Measurements from ENCODE around the gene C6orf89. TPM values are rescaled to one million over a fixed set of nuclear protein-coding genes. Genes with fewer than 3 reads are reported as not detected.

C6orf89 gene
- total and polyA plus RNA-seq, 2 of the 8 experiments (the other 6 are each of a cell fraction or from before 2014, with no cell fraction given) = 4.6 to 12.3 TPM

GRCh38 chr6:36930483-36930882 is 44.7 kb downstream of the C6orf89 start:
- Histone ChIP-seq H3K79me1 (ENCODE audit: low read depth, low read length) (no peaks in the 10 kb centered on the region), H2BK5ac (ENCODE audit: low read depth, low read length) (no peak overlapping the region), H4K91ac (replicated peaks; ENCODE audit: insufficient read length, low read length) (no peak overlapping the region), H3K36me3 (ENCODE audit: control insufficient read depth in 2 of 4, insufficient read depth in 4 of 4, low read length in 3 of 4) (no peaks in the 10 kb centered on the region), H3K23me2 (ENCODE audit: low read depth, low read length) (no peaks in the 10 kb centered on the region), H4K5ac (ENCODE audit: insufficient read length, low read depth, low read length) (no peak overlapping the region), H3K27ac (ENCODE audit: low read depth, low read length) (no peak overlapping the region), H2AK5ac (ENCODE audit: low read depth, low read length) (0 out of 2 replicates have a peak overlapping the region, but pooled peaks have one; percentile 2), H2BK120ac (replicated peaks; ENCODE audit: low read depth, low read length) (no peak overlapping the region), H3K14ac (ENCODE audit: insufficient read length) (no peak overlapping the region), H2BK12ac (ENCODE audit: low read depth, low read length) (no peak overlapping the region), H3K9ac (replicated peaks in 1 of 4; ENCODE audit: extremely low read depth in 1 of 4, low read depth in 3 of 4, low read length in 3 of 4) (no peak overlapping the region), H2BK20ac (ENCODE audit: low read length) (no peak overlapping the region), H4K20me1 (replicated peaks in 1 of 2; ENCODE audit: control insufficient read depth in 1 of 2, insufficient read depth in 2 of 2, low read length in 2 of 2) (peaks cover 0 to 2% of the 10 kb centered on the region in 2 experiments), H3K4me2 (ENCODE audit: insufficient read depth in 1 of 2, low read depth in 2 of 2, low read length in 2 of 2) (no peak overlapping the region), H3K56ac (replicated peaks; ENCODE audit: insufficient read length, low read depth, low read length) (no peak overlapping the region), H3K23ac (ENCODE audit: insufficient read length) (no peak overlapping the region), H3K9me3 (ENCODE audit: insufficient read depth in 2 of 2, low read depth in 1 of 2, low read length in 1 of 2) (no peaks in the 10 kb centered on the region), H2AFZ (ENCODE audit: low read length) (no peak overlapping the region), H3K27me3 (replicated peaks in 1 of 4; ENCODE audit: control insufficient read depth in 3 of 4, extremely low read depth in 1 of 4, insufficient read depth in 3 of 4, low read length in 3 of 4) (no peaks in the 10 kb centered on the region), H3K79me2 (ENCODE audit: control insufficient read depth in 1 of 2, insufficient read depth in 2 of 2, low read length in 2 of 2) (no peaks in the 10 kb centered on the region), H4K8ac (ENCODE audit: extremely low read depth, insufficient read depth, low read length) (no peak overlapping the region), H3K4me1 (replicated peaks in 1 of 4; ENCODE audit: control insufficient read depth in 3 of 4, insufficient read depth in 4 of 4, low read length in 3 of 4) (no peaks in the 10 kb centered on the region), H3K4me3 (ENCODE audit: extremely low read depth in 1 of 4, insufficient read depth in 2 of 4, low read depth in 3 of 4, low read length in 4 of 4) (no peak overlapping the region), H2BK15ac (ENCODE audit: low read length) (no peak overlapping the region), H3K18ac (ENCODE audit: extremely low read depth, low read length) (no peak overlapping the region), H3K4ac (replicated peaks; ENCODE audit: insufficient read length, low read depth, low read length) (no peak overlapping the region)
- CTCF ChIA-PET (ENCODE audit: partially characterized antibody) = no interaction called here
- 92% methylated on average over 4 of the region's 4 CpGs; no CpG with 5 or more reads in 1 of the 2 experiments for WGBS, 2 experiments (ENCODE audit: extremely low coverage in 1 of 2, insufficient coverage in 1 of 2, insufficient read length in 1 of 2, insufficient replicate concordance in 2 of 2, low coverage in 1 of 2, low lambda C conversion rate in 2 of 2, missing lambda C conversion rate in 1 of 2)
- DNase-seq (ENCODE audit: low read depth in 1 of 2, low spot score in 2 of 2) (no peak), FAIRE-seq (no peak)
- POLR2A ChIA-PET (ENCODE audit: partially characterized antibody) = no interaction called here
- no peak for TF ChIP-seq CREB1 (IDR thresholded peaks at IDR 0.05)
- TF ChIP-seq RAD21 (IDR thresholded peaks at IDR 0.05 in 1 of 2, conservative IDR thresholded peaks at IDR 0.05 in 1 of 2; ENCODE audit: low read depth in 2 of 2, low read length in 2 of 2) = no peak
- no peak for TF ChIP-seq RXRA (IDR thresholded peaks at IDR 0.05; ENCODE audit: insufficient read depth, low read depth, low read length)
- TF ChIP-seq SP2 (IDR thresholded peaks at IDR 0.05; ENCODE audit: low read length) = no peak
- TF ChIP-seq JUN (IDR thresholded peaks at IDR 0.05; ENCODE audit: low read depth, low read length) = no peak
- no peak for TF ChIP-seq EZH2 (IDR thresholded peaks at IDR 0.05; ENCODE audit: low read depth, low read length, severe bottlenecking)
- TF ChIP-seq SUZ12 (IDR thresholded peaks at IDR 0.05; ENCODE audit: low read length) = no peak
- TF ChIP-seq BCL11A (IDR thresholded peaks at IDR 0.05; ENCODE audit: low read depth in 2 of 2, low read length in 2 of 2) = no peak
- TF ChIP-seq JUND (IDR thresholded peaks at IDR 0.05; ENCODE audit: low read length) = no peak
- no peak for TF ChIP-seq TCF12 (IDR thresholded peaks at IDR 0.05; ENCODE audit: low read depth, low read length)
- TF ChIP-seq ZNF274 (IDR thresholded peaks at IDR 0.05; ENCODE audit: borderline replicate concordance, extremely low read depth, low read length) = no peak
- no peak for TF ChIP-seq HDAC2 (IDR thresholded peaks at IDR 0.05; ENCODE audit: borderline replicate concordance in 1 of 2, low read depth in 2 of 2, low read length in 2 of 2)
